Right ventricle myocardium superior (tissue), 1 donor: ENCODE results near the gene TMEM255B. TPM values are rescaled to one million over a fixed set of nuclear protein-coding genes. Genes with fewer than 3 reads are reported as not detected.
"Not testable (repeated sequence)": the region's sequence is repeated elsewhere in the genome, so short reads cannot be mapped to it uniquely, and the experiment has no call there.

Experiments used
- ATAC-seq: fragments of 200-7000 bp; cut with Tn5 transposase; one replicate; pipeline ENCODE4 v1.9.1; 2020; ENCODE audit warnings: mild to moderate bottlenecking; ENCODE audit not compliant: poor library complexity
- DNase-seq: peaks from one replicate; pipeline ENCODE4 v3.0.0-alpha.2; 2020
- intact Hi-C: fragments of 100-400 bp; cut with DNase I; formaldehyde crosslinking; loops from one replicate; pipeline ENCODE4 v1.11.2; 2022
- long read RNA-seq: library from polyadenylated mRNA; unstranded; transcript quantifications from one replicate; pipeline ENCODE4 v2.0.0, GENCODE V29; 2021
- total RNA-seq: library from RNA; stranded (reverse); fragmentation: NEBNext Ultra II Directional; extraction: Animal tissue kit (Norgen Biotek cat#: 25700); gene quantifications from one replicate; pipeline ENCODE4 v1.2.1, GENCODE V29; 2021
- donor health status: DM: no; HTN: yes; CAD: no; lungs with severe emphysema.

The TMEM255B gene
- 6.9 TPM for total RNA-seq
- long read RNA-seq, full-length matches to known transcripts: 7 of 12 reads
- long read RNA-seq, partial matches to known transcripts: 1 of 12 reads
- long read RNA-seq, other reads (novel, unspliced or antisense): 4 of 12 reads

GRCh38 chr13:113758651-113759524 lies at the start of gene TMEM255B:
TSS of gene TMEM255B (plus strand) at chr13:113759226. CDS start at chr13:113759270, 44 bp downstream.
- ATAC-seq (peak; percentile 100), DNase-seq (peak; percentile 92)
- intact Hi-C loops: no loop called here

GRCh38 chr13:113722921-113723320 lies 36.1 kb upstream of the TMEM255B start:
- intact Hi-C loops: no loop called here
- ATAC-seq: no peak
- peak; percentile 44 for DNase-seq

GRCh38 chr13:113723410-113724015 lies 35.5 kb upstream of the TMEM255B start:
- ATAC-seq (no peak), DNase-seq (peak; percentile 24)
- intact Hi-C loops: no loop called here

- ATAC-seq: peak; percentile 15
- peak; percentile 37 for DNase-seq
- intact Hi-C loops: no loop called here
Observed at GRCh38 chr13:113724016-113724758, 34.8 kb upstream of the TMEM255B start.

- intact Hi-C loops: no loop called here
- DNase-seq: peak; percentile 85
- ATAC-seq: peak; percentile 96
Observed at GRCh38 chr13:113724780-113725315, 34.2 kb upstream of the TMEM255B start.

- DNase-seq: peak; percentile 78
- ATAC-seq, intact Hi-C loops: not testable (repeated sequence)
Observed at GRCh38 chr13:113725329-113726105, 33.5 kb upstream of the TMEM255B start.

GRCh38 chr13:113726106-113726821 lies 32.8 kb upstream of the TMEM255B start:
- intact Hi-C loops: not testable (repeated sequence)
- DNase-seq: peak; percentile 41

GRCh38 chr13:113726961-113727411 lies 32.0 kb upstream of the TMEM255B start:
- peak; percentile 41 for DNase-seq

More at GRCh38 chr13:113726106-113726821, 32.8 kb upstream of the TMEM255B start:
- peak; percentile 28 for ATAC-seq

GRCh38 chr13:113728571-113729054 lies 30.4 kb upstream of the TMEM255B start:
- DNase-seq: peak; percentile 32
- ATAC-seq: no peak
- intact Hi-C loops: no loop called here

More at GRCh38 chr13:113726961-113727411, 32.0 kb upstream of the TMEM255B start:
- ATAC-seq: no peak
- intact Hi-C loops: no loop called here

- ATAC-seq: peak; percentile 32
- intact Hi-C loops: no loop called here
- peak; percentile 58 for DNase-seq
Observed at GRCh38 chr13:113729187-113730019, 29.6 kb upstream of the TMEM255B start.

GRCh38 chr13:113730258-113730691 lies 28.8 kb upstream of the TMEM255B start:
- intact Hi-C loops: no loop called here
- ATAC-seq: no peak
- DNase-seq: peak; percentile 35

GRCh38 chr13:113730831-113731191 lies 28.2 kb upstream of the TMEM255B start:
- DNase-seq (no peak), ATAC-seq (no peak)
- intact Hi-C loops: no loop called here

- ATAC-seq (no peak), DNase-seq (peak; percentile 36)
- intact Hi-C loops: no loop called here
Observed at GRCh38 chr13:113731192-113732175, 27.5 kb upstream of the TMEM255B start.

GRCh38 chr13:113732176-113732960 lies 26.7 kb upstream of the TMEM255B start:
- DNase-seq (peak; percentile 34), ATAC-seq (no peak)
- intact Hi-C loops: no loop called here
